HepG2 (cell line): ENCODE measurements around the gene DOK4. TPM values are rescaled to one million over a fixed set of nuclear protein-coding genes. Genes with fewer than 3 reads are reported as not detected.
A peak's percentile ranks its signal among the peaks of the same experiment; 100 is the strongest.

ENCODE experiments used
- CBX2 ChIP-seq, 2 experiments: fragments of 200-600 bp in 1 of 2; sonication (generic); formaldehyde crosslinking in 1 of 2; IDR thresholded peaks; 2 replicates each; pipeline versions ENCODE4 v1.7.0 to v1.8.1; 2018 to 2022; ENCODE audit warnings: low read depth in 2 of 2, low read length in 1 of 2, mild to moderate bottlenecking in 1 of 2, missing genetic modification reagents in 1 of 2
- EHMT2 ChIP-seq: fragments of 200-600 bp; sonication (generic); IDR thresholded peaks from 2 replicates; pipeline ENCODE4 v1.7.0; 2017; ENCODE audit warnings: antibody characterized with exemption, low read depth, low read length, borderline replicate concordance
- HNRNPLL ChIP-seq: fragments of 200-400 bp; formaldehyde crosslinking; IDR thresholded peaks from 2 replicates; pipeline ENCODE4 v1.6.1; 2017; ENCODE audit warnings: mild to moderate bottlenecking, low read depth, low read length; ENCODE audit not compliant: poor library complexity, severe bottlenecking
- MIER3 ChIP-seq: IDR thresholded peaks from 2 replicates; pipeline ENCODE4 v1.6.1; 2016; ENCODE audit warnings: missing compliant biosample characterization, borderline replicate concordance
- MLLT10 ChIP-seq: sonication (generic); formaldehyde crosslinking; IDR thresholded peaks from 2 replicates; pipeline ENCODE4 v1.4.0; 2020; ENCODE audit warnings: missing genetic modification reagents
- NFAT5 ChIP-seq: sonication (generic); formaldehyde crosslinking; IDR thresholded peaks from 2 replicates; pipeline ENCODE4 v1.4.0; 2020; ENCODE audit warnings: missing genetic modification reagents
- PHF8 ChIP-seq: sonication (generic); formaldehyde crosslinking; IDR thresholded peaks from 2 replicates; pipeline ENCODE4 v1.5.0; 2020; ENCODE audit warnings: missing genetic modification reagents
- POLR2G ChIP-seq: fragments of 200-400 bp; formaldehyde crosslinking; IDR thresholded peaks from 2 replicates; pipeline ENCODE4 v1.6.1; 2018; ENCODE audit warnings: mild to moderate bottlenecking, low read depth, low read length, moderate library complexity
- RBM39 ChIP-seq: fragments of 200-400 bp; formaldehyde crosslinking; IDR thresholded peaks from one replicate; pipeline ENCODE4 v1.6.1; 2018; ENCODE audit warnings: antibody characterized with exemption, mild to moderate bottlenecking, low read depth, low read length; ENCODE audit not compliant: poor library complexity, severe bottlenecking
- SP4 ChIP-seq: sonication (generic); formaldehyde crosslinking; IDR thresholded peaks from 2 replicates; pipeline ENCODE4 v1.8.1; 2023; ENCODE audit warnings: mild to moderate bottlenecking, missing genetic modification reagents
- SRSF1 ChIP-seq: fragments of 200-400 bp; formaldehyde crosslinking; optimal IDR thresholded peaks from 2 replicates; pipeline ENCODE3; 2017; ENCODE audit warnings: mild to moderate bottlenecking, low read depth, low read length, moderate library complexity
- THAP7 ChIP-seq: sonication (generic); formaldehyde crosslinking; IDR thresholded peaks from 2 replicates; pipeline ENCODE4 v1.8.1; 2023; ENCODE audit warnings: mild to moderate bottlenecking, missing genetic modification reagents
- TIGD3 ChIP-seq: sonication (generic); formaldehyde crosslinking; IDR thresholded peaks from 2 replicates; pipeline ENCODE4 v1.5.1; 2020; ENCODE audit warnings: mild to moderate bottlenecking, missing genetic modification reagents, borderline replicate concordance
- ZBTB7A ChIP-seq: sonication (generic); formaldehyde crosslinking; IDR thresholded peaks from 2 replicates; pipeline ENCODE4 v1.8.0; 2022; ENCODE audit warnings: mild to moderate bottlenecking, missing genetic modification reagents
- ZFP37 ChIP-seq: sonication (generic); formaldehyde crosslinking; IDR thresholded peaks from 2 replicates; pipeline ENCODE4 v1.4.0; 2020; ENCODE audit warnings: missing genetic modification reagents, borderline replicate concordance
- ZNF275 ChIP-seq: sonication (generic); formaldehyde crosslinking; IDR thresholded peaks from 2 replicates; pipeline ENCODE4 v1.8.0; 2022; ENCODE audit warnings: missing genetic modification reagents, mild to moderate bottlenecking, inconsistent platforms, borderline replicate concordance
- ZNF3 ChIP-seq: IDR thresholded peaks from 2 replicates; pipeline ENCODE4 v1.7.0; 2017; ENCODE audit warnings: inconsistent platforms
- ZNF724P ChIP-seq: sonication (generic); formaldehyde crosslinking; IDR thresholded peaks from 2 replicates; pipeline ENCODE4 v1.8.0; 2022; ENCODE audit warnings: missing genetic modification reagents, borderline replicate concordance
- ZNF782 ChIP-seq: sonication (generic); formaldehyde crosslinking; IDR thresholded peaks from 2 replicates; pipeline ENCODE4 v1.4.0; 2020; ENCODE audit warnings: missing genetic modification reagents, mild to moderate bottlenecking, borderline replicate concordance
- ZNF839 ChIP-seq: sonication (generic); formaldehyde crosslinking; IDR thresholded peaks from 2 replicates; pipeline ENCODE4 v1.4.0; 2020; ENCODE audit warnings: missing genetic modification reagents, mild to moderate bottlenecking, borderline replicate concordance
- polyA plus RNA-seq, 8 experiments: library from polyadenylated mRNA; depleted of rRNA in 3 of 8; stranded (reverse) in 7 of 8; unstranded in 1 of 8; fragments of >200 nt; fragmentation: Illumina TruSeq in 4 of 8; extraction: Trizol in 4 of 8; gene quantifications; 2 replicates each; pipeline versions ENCODE4 v1.2.1 to v1.2.3, GENCODE V29; 2011 to 2016; ENCODE audit warnings: low read depth in 4 of 8, missing spikeins in 1 of 8, mixed read lengths in 1 of 8; ENCODE audit not compliant: insufficient read depth in 1 of 8
- total RNA-seq, 5 experiments: library from RNA; depleted of rRNA; stranded (reverse); fragments of >200 nt; fragmentation: Illumina TruSeq; extraction: Trizol; gene quantifications; 2 replicates each; pipeline ENCODE4 v1.2.3, GENCODE V29; 2016; ENCODE audit warnings: low read depth in 1 of 5

The DOK4 gene
- total and polyA plus RNA-seq, 2 of the 13 experiments (the other 11 are each of a cell fraction or from before 2014, with no cell fraction given): 52.7 to 70.0 TPM

GRCh38 chr16:57447186-57447962 is 38.9 kb downstream of the DOK4 start, which contains the start of the genes CIAPIN1 and COQ9 (continued):
- TF ChIP-seq ZNF275 (CRISPR knock-in tag): peak; percentile 63; the same call in 1 of the 2 replicates
- no peak; the same call in 1 of the 2 replicates for TF ChIP-seq ZNF724P (CRISPR knock-in tag)
- TF ChIP-seq PHF8 (CRISPR knock-in tag): peak; percentile 99
- no peak for TF ChIP-seq ZBTB7A
- peak; percentile 79 for TF ChIP-seq TIGD3 (CRISPR knock-in tag)
- peak; percentile 90; the same call in 1 of the 2 replicates for TF ChIP-seq ZNF782
- no peak for TF ChIP-seq EHMT2
- peak; percentile 67 for TF ChIP-seq ZFP37 (CRISPR knock-in tag)
- TF ChIP-seq SRSF1: peak; percentile 92
- peak; percentile 33; the same call in 1 of the 2 replicates for TF ChIP-seq SP4 (CRISPR knock-in tag)
- no peak for TF ChIP-seq MLLT10 (CRISPR knock-in tag)
- TF ChIP-seq THAP7 (CRISPR knock-in tag): peak; percentile 67; the same call in 1 of the 2 replicates
- TF ChIP-seq CBX2 (IDR thresholded peaks at IDR 0.05; ENCODE audit: low read depth, low read length): no peak
- TF ChIP-seq CBX2 (CRISPR knock-in tag; IDR thresholded peaks at IDR 0.05; ENCODE audit: low read depth): no peak
- TF ChIP-seq HNRNPLL: peak; percentile 72
- TF ChIP-seq NFAT5 (CRISPR knock-in tag): peak; percentile 82
- TF ChIP-seq ZNF3 (CRISPR knock-in tag): no peak
- peak; percentile 97 for TF ChIP-seq POLR2G
- no peak for TF ChIP-seq RBM39
- peak; percentile 92 for TF ChIP-seq MIER3 (CRISPR knock-in tag)
- peak; percentile 94; the same call in 1 of the 2 replicates for TF ChIP-seq ZNF839 (CRISPR knock-in tag)
